ENCODE data around the gene MAP3K9.

The MAP3K9 gene

GRCh38 chr14:70784886-70785285 lies 24.4 kb downstream of the MAP3K9 start:
- no peak for DNase-seq

- no peak for DNase-seq
Observed at GRCh38 chr14:70782361-70782760, 27.0 kb downstream of the MAP3K9 start.

GRCh38 chr14:70780396-70781075 lies 28.8 kb downstream of the MAP3K9 start:
- no peak for DNase-seq

- no peak for DNase-seq
Observed at GRCh38 chr14:70779667-70780066, 29.6 kb downstream of the MAP3K9 start.

- no peak for DNase-seq
Observed at GRCh38 chr14:70776197-70776596, 33.1 kb downstream of the MAP3K9 start.

GRCh38 chr14:70773182-70773862 lies 36.0 kb downstream of the MAP3K9 start:
- no peak for DNase-seq

- DNase-seq = no peak
Observed at GRCh38 chr14:70771781-70772212, 37.5 kb downstream of the MAP3K9 start.

GRCh38 chr14:70770490-70770889 lies 38.8 kb downstream of the MAP3K9 start:
- DNase-seq = no peak

GRCh38 chr14:70759398-70759797 lies 49.9 kb downstream of the MAP3K9 start:
- DNase-seq = no peak

- DNase-seq = no peak
Observed at GRCh38 chr14:70755655-70756054, 53.7 kb downstream of the MAP3K9 start.

GRCh38 chr14:70754991-70755390 lies 54.3 kb downstream of the MAP3K9 start:
- DNase-seq = no peak

GRCh38 chr14:70753518-70753953 lies 55.8 kb downstream of the MAP3K9 start:
- no peak for DNase-seq

- no peak for DNase-seq
Observed at GRCh38 chr14:70748422-70748821, 60.9 kb downstream of the MAP3K9 start.

- DNase-seq = no peak
Observed at GRCh38 chr14:70744641-70745040, 64.7 kb downstream of the MAP3K9 start.

- DNase-seq = no peak
Observed at GRCh38 chr14:70742316-70742715, 67.0 kb downstream of the MAP3K9 start.

- no peak for DNase-seq
Observed at GRCh38 chr14:70741482-70741881, 67.8 kb downstream of the MAP3K9 start.

GRCh38 chr14:70735043-70735442 lies 74.3 kb downstream of the MAP3K9 start:
- no peak for DNase-seq

- DNase-seq = no peak
Observed at GRCh38 chr14:70731447-70732239, 77.7 kb downstream of the MAP3K9 start.

GRCh38 chr14:70730393-70730792 lies 78.9 kb downstream of the MAP3K9 start:
- no peak for DNase-seq

- no peak for DNase-seq
Observed at GRCh38 chr14:70726651-70727375, 82.5 kb downstream of the MAP3K9 start.

GRCh38 chr14:70724944-70725343 lies 84.4 kb downstream of the MAP3K9 start:
- DNase-seq = no peak

- no peak for DNase-seq
Observed at GRCh38 chr14:70724110-70724509, 85.2 kb downstream of the MAP3K9 start.

GRCh38 chr14:70723276-70723675 lies 86.0 kb downstream of the MAP3K9 start:
- DNase-seq = no peak
